Lung (tissue), 12 donors: ENCODE measurements around the gene NPPA. TPM values are rescaled to one million over a fixed set of nuclear protein-coding genes. Genes with fewer than 3 reads are reported as not detected.

Source experiments
- ATAC-seq: fragments of 200-7000 bp; cut with Tn5 transposase; one replicate; pipeline ENCODE4 v1.9.1; 2020; ENCODE audit warnings: moderate number of reproducible peaks; ENCODE audit not compliant: insufficient read depth, low FRiP score
- DNase-seq, 3 donors: peaks; one replicate each; pipeline ENCODE4 v3.0.0-alpha.2; 2013 to 2017
- H3K27ac ChIP-seq, 2 donors: one replicate each; pipeline ENCODE4 v1.5.1; 2013; ENCODE audit warnings: mild to moderate bottlenecking in 2 of 2, moderate library complexity in 2 of 2, control low read depth in 1 of 2, inconsistent platforms in 1 of 2, low read depth in 1 of 2, low read length in 1 of 2
- H3K27me3 ChIP-seq, 3 donors: one replicate each; pipeline ENCODE4 v1.5.1; 2013; ENCODE audit warnings: low read length in 2 of 3; ENCODE audit not compliant: control insufficient read depth in 3 of 3, insufficient read depth in 3 of 3
- H3K36me3 ChIP-seq, 4 donors: one replicate each; pipeline ENCODE4 v1.5.1; 2013; ENCODE audit warnings: low read length in 4 of 4, mild to moderate bottlenecking in 1 of 4, moderate library complexity in 1 of 4; ENCODE audit not compliant: control insufficient read depth in 4 of 4, insufficient read depth in 4 of 4
- H3K4me1 ChIP-seq, 5 donors: one replicate each; pipeline ENCODE4 v1.5.1; 2013; ENCODE audit warnings: low read length in 5 of 5, mild to moderate bottlenecking in 2 of 5, moderate library complexity in 1 of 5; ENCODE audit not compliant: control insufficient read depth in 5 of 5, insufficient read depth in 5 of 5
- H3K4me3 ChIP-seq: one replicate; pipeline ENCODE4 v1.5.1; 2013; ENCODE audit warnings: mild to moderate bottlenecking, control low read depth, moderate library complexity
- H3K9ac ChIP-seq, 2 donors: one replicate each; pipeline ENCODE4 v1.5.1; 2013; ENCODE audit warnings: low read length in 2 of 2, control low read depth in 1 of 2; ENCODE audit not compliant: insufficient read depth in 1 of 2
- H3K9me3 ChIP-seq, 4 donors: one replicate each; pipeline ENCODE4 v1.5.1; 2013; ENCODE audit warnings: low read length in 3 of 4, mild to moderate bottlenecking in 1 of 4, moderate library complexity in 1 of 4; ENCODE audit not compliant: control insufficient read depth in 4 of 4, insufficient read depth in 3 of 4
- WGBS, 2 donors: extraction: QIAGEN DNeasy Blood & Tissue Kit; methylation state at CpG; one replicate each; pipeline ENCODE4 v1.1.7; 2013; 5-methylcytosine and 5-hydroxymethylcytosine counted together
- polyA plus RNA-seq, 2 donors: library from polyadenylated mRNA; stranded (reverse); fragments of 200-250 nt; gene quantifications; one replicate each; pipeline ENCODE4 v1.2.1, GENCODE V29; 2013
- total RNA-seq, 2 donors: library from RNA; depleted of rRNA in 1 of 2; stranded (reverse); fragments of >200 nt in 1 of 2; gene quantifications; one replicate each; pipeline ENCODE4 v1.2.1, GENCODE V29; 2014 to 2021
- TF ChIP-seq, protein P1 (sequence below): IDR thresholded peaks from 2 replicates; pipeline ENCODE4 v1.5.1; 2012; ENCODE audit warnings: mild to moderate bottlenecking; ENCODE audit errors: control extremely low read depth, extremely low read depth
- donor health status: control.
- donor health status: control.
- donor health status: Bipolar disorder and iron deficiency.
- donor health status: healthy.
- donor health status: DM: yes; HTN: yes; CAD: no.

Gene NPPA
- total and polyA plus RNA-seq, 4 donors = 0.81 to 19.8 (median 6.7) TPM; not detected in 1

DNA sequence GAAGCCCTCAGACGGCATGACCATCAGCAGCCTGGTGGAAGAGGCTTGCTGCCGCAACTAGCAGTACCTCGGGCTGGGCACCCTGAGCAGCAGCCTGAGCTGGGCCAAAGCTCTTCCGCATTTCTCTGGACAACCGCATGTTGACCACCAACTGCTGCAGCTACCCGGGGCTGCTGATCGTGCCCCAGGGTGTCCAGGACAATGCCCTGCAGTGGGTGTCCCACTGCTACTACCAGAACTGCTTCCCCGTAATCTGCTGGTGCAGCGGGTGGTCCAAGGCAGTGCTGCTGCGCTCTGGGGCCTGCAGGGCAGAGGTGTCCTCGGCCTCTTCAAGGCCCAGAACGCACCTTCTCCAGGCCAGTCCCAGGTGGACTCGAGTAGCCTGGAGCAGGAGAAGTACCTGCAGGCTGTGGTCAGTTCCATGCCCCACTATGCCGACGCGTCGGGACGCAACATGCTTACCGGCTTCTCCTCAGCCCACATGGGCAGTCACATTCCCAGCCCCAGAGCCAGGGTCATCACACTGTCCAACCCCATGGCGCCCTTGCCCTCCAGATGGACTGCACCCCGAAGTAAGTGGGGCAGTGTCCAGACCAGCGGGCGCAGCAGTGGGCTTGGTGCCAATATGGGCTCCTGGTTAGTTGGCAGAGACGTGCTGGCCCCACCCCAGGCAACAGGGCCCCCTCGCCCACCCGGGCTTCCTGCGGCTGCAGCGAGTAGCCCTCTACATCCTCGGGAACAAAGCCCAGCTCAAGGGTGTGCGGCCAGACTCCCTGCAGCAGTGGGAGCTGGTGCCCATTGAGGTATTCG is 30.7 kb upstream of the NPPA start:
- DNase-seq = no peak

DNA sequence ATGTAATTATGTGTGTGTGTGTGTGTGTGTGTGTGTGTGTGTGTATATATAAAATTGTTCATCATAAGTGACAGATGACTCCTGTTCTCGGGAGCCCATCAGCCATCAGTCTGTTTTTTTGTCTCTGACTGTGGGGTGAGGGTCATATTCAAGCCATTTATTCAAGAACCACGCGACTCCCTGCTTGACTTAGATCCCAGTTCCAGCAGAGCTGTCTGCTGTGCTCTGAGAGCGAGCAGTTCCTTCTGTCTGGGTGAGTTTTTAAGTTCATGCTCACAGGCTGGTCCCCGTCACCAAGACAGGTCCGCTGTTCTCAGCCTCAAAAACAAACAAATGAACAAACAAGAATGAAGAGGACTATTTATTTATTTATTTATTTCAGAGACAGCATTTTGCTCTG is 29.5 kb upstream of the NPPA start:
- 49 to 50% methylated on average over 6 of the region's 6 CpGs for WGBS, 2 donors
- H3K27me3 ChIP-seq = peaks cover 0 to 4% (median 0%) of the 10 kb centered on the region in 3 donors
- DNase-seq = peak; percentile 79 to 91 (median 83)
- no peaks in the 10 kb centered on the region for H3K9me3 ChIP-seq
- no peak overlapping the region for H3K27ac ChIP-seq
- TF ChIP-seq, protein P1, sequence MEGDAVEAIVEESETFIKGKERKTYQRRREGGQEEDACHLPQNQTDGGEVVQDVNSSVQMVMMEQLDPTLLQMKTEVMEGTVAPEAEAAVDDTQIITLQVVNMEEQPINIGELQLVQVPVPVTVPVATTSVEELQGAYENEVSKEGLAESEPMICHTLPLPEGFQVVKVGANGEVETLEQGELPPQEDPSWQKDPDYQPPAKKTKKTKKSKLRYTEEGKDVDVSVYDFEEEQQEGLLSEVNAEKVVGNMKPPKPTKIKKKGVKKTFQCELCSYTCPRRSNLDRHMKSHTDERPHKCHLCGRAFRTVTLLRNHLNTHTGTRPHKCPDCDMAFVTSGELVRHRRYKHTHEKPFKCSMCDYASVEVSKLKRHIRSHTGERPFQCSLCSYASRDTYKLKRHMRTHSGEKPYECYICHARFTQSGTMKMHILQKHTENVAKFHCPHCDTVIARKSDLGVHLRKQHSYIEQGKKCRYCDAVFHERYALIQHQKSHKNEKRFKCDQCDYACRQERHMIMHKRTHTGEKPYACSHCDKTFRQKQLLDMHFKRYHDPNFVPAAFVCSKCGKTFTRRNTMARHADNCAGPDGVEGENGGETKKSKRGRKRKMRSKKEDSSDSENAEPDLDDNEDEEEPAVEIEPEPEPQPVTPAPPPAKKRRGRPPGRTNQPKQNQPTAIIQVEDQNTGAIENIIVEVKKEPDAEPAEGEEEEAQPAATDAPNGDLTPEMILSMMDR = no peak
- peaks cover 1 to 25% (median 10%) of the 10 kb centered on the region in 5 donors for H3K4me1 ChIP-seq
- no peaks in the 10 kb centered on the region for H3K36me3 ChIP-seq
- no peak overlapping the region for H3K9ac ChIP-seq
- H3K4me3 ChIP-seq = no peak overlapping the region
- no peak for ATAC-seq

More for the DNA sequence above, 30.7 kb upstream of the NPPA start:
- TF ChIP-seq, protein P1 = no peak
- WGBS, 2 donors = 88 to 93% methylated on average over 31 of the region's 31 CpGs
- H3K36me3 ChIP-seq = no peaks in the 10 kb centered on the region
- ATAC-seq = no peak
- no peak overlapping the region for H3K27ac ChIP-seq
- peaks cover 6 to 32% (median 10%) of the 10 kb centered on the region in 5 donors for H3K4me1 ChIP-seq
- H3K9ac ChIP-seq = no peak overlapping the region
- H3K9me3 ChIP-seq = no peaks in the 10 kb centered on the region
- H3K27me3 ChIP-seq = peaks cover 0 to 4% (median 0%) of the 10 kb centered on the region in 3 donors
- H3K4me3 ChIP-seq = no peak overlapping the region

DNA sequence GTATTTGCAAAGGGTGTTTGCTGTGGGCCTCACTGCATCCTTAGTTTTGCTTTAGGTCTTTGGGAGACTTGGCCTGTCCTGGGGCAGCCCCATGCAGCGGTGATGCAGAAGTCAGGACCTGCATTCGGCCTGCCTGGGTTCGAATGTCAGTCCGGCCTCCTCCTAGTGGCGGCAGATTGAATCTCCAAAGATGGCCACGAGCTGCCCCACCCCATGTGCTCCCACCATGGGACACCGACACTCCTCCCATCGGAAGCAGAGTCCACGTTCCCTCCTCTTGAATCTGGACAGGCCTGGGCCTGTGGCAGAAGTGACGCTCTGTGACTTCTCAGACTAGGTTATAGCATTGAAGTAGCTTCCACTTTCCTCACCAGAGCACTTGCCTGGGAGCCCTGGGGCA is 27.5 kb upstream of the NPPA start:
- H3K27me3 ChIP-seq = peaks cover 0 to 4% (median 0%) of the 10 kb centered on the region in 3 donors
- no peak overlapping the region for H3K4me3 ChIP-seq
- ATAC-seq (no peak), DNase-seq (no peak)
- WGBS, 2 donors = 82 to 93% methylated on average over 10 of the region's 10 CpGs
- H3K27ac ChIP-seq = peak overlapping the region in 1 of 2 donors; percentile 87
- peaks cover 0 to 11% (median 4%) of the 10 kb centered on the region in 5 donors for H3K4me1 ChIP-seq
- no peak overlapping the region for H3K9ac ChIP-seq
- no peaks in the 10 kb centered on the region for H3K36me3 ChIP-seq
- TF ChIP-seq, protein P1 = no peak
- no peaks in the 10 kb centered on the region for H3K9me3 ChIP-seq
